Measurements from ENCODE around the gene TMEM115.

The TMEM115 gene

DNA sequence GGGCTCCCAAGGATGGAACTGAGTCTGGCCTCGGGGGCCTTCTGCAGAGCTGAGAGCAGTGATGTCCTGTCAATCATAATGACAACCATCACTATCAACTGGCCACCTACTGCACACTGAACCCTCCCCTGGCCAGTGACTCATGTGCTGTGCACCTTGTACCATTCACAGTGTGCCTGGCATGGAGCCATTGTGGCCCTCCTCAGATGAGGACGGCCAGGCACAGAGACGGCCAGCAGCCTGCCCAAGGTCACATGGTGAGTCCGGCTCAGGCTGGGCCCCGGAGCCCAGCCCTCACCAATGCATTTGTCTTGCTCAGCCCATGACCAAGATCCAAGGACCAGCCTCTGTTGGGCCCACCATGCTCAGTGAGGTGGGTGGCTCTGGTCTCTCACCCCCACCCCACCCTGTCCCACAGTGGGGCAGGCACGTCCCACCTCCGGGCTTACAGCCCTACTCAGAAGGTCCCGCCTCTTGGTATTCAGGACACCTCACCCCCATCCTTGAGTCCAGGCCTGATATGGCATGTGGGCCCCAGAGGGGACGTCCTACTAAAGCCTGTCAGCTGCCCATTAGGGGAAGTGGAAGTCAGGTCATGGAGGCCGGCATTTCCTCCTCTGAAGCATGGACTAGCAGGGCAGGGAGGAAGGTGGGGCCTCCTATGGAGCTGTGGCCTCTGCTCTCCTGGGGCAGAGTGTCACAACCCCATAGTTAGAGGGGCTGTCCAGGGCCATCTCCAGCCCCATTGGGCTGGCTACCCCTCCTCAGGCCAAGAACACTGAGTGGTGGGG, 35.9 kb upstream of the TMEM115 start:
- no peak overlapping the region for H3K27ac ChIP-seq
- TF ChIP-seq, protein P1, sequence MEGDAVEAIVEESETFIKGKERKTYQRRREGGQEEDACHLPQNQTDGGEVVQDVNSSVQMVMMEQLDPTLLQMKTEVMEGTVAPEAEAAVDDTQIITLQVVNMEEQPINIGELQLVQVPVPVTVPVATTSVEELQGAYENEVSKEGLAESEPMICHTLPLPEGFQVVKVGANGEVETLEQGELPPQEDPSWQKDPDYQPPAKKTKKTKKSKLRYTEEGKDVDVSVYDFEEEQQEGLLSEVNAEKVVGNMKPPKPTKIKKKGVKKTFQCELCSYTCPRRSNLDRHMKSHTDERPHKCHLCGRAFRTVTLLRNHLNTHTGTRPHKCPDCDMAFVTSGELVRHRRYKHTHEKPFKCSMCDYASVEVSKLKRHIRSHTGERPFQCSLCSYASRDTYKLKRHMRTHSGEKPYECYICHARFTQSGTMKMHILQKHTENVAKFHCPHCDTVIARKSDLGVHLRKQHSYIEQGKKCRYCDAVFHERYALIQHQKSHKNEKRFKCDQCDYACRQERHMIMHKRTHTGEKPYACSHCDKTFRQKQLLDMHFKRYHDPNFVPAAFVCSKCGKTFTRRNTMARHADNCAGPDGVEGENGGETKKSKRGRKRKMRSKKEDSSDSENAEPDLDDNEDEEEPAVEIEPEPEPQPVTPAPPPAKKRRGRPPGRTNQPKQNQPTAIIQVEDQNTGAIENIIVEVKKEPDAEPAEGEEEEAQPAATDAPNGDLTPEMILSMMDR (conservative IDR thresholded peaks at IDR 0.05): no peak
- TF ChIP-seq ZFX (IDR thresholded peaks at IDR 0.05): no peak

DNA sequence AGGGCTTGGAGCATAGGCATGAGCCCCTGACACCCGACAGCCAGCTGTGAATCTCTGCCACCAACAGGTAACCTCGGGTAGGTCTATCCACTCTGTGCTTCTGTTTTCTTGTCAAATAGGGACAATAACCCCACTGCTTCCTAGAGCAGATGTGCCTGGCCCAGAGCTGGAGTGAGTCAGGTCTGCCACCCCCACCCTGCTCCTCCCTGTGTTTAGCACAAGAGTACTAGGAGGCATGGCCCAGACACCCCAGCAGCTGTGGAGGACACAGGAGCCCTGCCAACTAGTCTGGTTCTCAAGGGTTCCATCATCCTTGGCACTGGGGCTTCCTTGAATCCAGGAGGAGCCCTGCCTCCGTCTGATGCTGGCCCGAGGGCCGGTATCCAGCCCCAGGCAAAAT, 33.7 kb upstream of the TMEM115 start:
- H3K27ac ChIP-seq: no peak overlapping the region
- TF ChIP-seq ZFX (IDR thresholded peaks at IDR 0.05): no peak
- TF ChIP-seq, protein P1 (conservative IDR thresholded peaks at IDR 0.05): no peak

DNA sequence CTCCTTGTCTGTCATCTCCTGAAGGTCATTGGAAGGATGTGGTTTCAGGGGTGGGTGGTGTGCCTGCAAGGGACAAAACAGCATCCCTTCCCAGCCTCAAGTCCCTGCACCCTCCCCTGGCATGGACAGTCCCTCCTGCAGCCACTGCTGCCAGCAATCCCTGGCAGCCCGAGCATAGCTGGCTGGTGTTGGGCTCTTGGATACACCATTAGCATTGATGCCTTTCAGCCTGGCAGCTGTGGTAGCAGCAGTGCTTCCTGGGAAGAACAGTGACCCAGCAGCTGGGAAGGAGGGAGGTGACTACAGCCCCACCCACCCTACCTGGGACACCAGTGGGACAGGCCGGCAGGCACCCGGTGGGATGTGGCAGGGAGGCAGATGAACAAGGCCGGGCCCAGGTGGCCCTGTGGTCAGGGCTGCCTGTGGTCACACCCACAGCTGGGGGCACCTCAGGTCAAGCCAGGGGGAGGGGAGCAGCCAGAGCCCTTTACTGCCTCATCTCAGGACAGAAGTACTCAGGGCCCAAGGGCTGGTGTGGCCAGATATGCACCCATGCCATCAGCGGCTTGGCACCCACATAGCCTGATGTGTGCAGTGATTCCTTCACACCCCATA, 32.9 kb upstream of the TMEM115 start:
- no peak overlapping the region for H3K27ac ChIP-seq
- TF ChIP-seq, protein P1 (conservative IDR thresholded peaks at IDR 0.05): no peak
- no peak for TF ChIP-seq ZFX (IDR thresholded peaks at IDR 0.05)

DNA sequence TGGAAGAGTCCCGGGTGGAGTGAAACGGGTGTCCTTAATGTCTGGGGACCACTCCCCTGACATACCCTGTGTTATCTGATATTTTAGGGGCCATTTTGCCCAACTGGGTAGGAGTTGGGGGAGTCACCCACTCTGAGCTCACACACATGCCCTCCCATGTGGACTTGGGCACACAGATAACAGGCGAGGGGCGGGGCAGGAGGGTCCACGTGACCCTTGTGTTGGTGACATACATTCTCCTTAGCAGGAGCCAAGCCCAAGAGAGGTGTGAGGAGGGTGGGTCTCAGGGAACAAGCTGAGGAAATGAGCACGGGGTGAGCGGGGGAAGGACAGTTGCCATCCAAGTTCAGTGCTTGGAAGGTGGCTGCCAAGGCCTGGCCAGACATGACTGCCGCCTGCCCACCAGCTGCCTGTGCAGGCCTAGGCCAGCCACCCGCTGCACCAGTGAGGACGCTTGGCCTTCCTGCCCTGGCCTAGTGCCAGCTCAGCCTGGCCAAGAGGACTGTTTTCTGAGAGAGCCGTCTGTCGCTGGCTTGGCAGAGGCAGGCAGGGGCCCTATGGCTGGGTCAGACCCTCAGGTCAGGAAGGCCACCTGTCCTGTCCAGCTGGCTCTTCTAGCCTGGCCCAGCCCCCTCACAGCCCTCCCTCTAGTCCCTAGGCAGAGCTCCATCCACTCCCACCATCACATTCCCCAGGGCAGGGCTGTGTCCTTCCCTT, 31.3 kb upstream of the TMEM115 start:
- no peak overlapping the region for H3K27ac ChIP-seq
- TF ChIP-seq, protein P1 (conservative IDR thresholded peaks at IDR 0.05): no peak
- no peak for TF ChIP-seq ZFX (IDR thresholded peaks at IDR 0.05)

DNA sequence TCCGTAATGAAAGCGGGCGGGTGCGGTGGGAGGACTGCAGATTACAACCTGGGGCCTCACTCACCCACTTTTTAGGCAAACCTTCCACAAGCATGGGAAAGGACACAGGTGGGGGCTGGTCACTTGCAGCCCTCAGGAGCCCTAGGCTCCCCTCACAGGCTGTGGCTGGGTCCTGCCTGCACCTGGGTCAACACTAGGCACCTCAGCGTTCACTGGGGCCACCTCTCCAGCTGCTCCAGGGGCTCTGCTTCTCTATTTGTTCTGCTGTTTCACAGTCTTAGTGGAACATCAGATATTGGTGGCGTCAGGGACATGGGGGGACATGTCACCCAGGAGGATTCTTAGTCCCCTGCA, 30.1 kb upstream of the TMEM115 start:
- TF ChIP-seq ZFX (IDR thresholded peaks at IDR 0.05): no peak
- TF ChIP-seq, protein P1 (conservative IDR thresholded peaks at IDR 0.05): no peak
- no peak overlapping the region for H3K27ac ChIP-seq

DNA sequence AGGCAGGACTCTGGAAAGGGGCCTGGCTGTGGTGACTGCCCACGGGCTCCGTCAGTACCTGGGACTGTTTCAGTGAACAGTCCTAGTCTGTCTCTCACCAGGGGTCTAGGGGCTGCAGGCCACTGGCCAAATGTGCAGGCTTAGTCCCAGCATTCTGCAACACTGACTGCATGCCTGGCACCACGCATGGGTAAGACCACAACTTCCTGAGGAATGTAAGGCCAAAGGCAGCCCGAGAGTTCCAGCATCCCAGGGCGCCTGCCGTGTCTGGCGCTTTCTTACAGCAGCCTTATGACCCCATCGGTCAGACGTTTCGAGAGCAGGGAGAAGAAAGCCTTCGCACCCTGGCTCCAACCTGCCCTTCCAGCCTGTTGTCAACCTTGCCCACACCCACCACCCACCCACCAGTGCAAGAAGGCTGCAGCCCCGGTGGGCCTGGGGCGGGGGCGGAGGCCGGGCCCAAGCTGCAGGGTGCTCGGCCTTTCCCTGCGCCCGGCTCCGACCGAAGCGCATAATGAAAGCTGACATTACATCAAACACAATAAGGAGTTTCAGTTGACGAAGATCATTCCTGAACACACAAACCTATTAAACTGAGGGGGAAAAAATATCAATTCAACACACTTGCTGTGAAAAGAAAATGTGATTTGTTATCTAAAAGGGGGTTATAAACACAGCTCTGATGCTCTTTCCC, 29.5 kb upstream of the TMEM115 start:
- TF ChIP-seq, protein P1 (conservative IDR thresholded peaks at IDR 0.05): no peak
- TF ChIP-seq ZFX (IDR thresholded peaks at IDR 0.05): no peak
- no peak overlapping the region for H3K27ac ChIP-seq
